OCI-LY3 (cell line): ENCODE results near the gene NOC2L.

Source experiments
- CTCF ChIP-seq: fragments of 200-600, 300-600 bp; sonication (generic); IDR thresholded peaks from 2 replicates; pipeline ENCODE4 v1.5.1; 2014; ENCODE audit warnings: antibody characterized with exemption, low read length, low read depth
- EZH2phosphoT487 ChIP-seq: fragments of 200-600 bp; shearing (Covaris generic); IDR thresholded peaks from 2 replicates; pipeline ENCODE4 v1.6.1; 2018; ENCODE audit warnings: antibody characterized with exemption, mixed run types, low read depth

- no peak for TF ChIP-seq CTCF
- no peak for TF ChIP-seq EZH2phosphoT487
Measured at GRCh38 chr1:905071-905749, 53.8 kb downstream of the NOC2L start.
